Measurements from ENCODE around the gene ZBTB44. TPM values are rescaled to one million over a fixed set of nuclear protein-coding genes. Genes with fewer than 3 reads are reported as not detected.

ZBTB44 gene
- total RNA-seq = 10 to 100 TPM; 66.1 to 69.2 TPM
- polyA plus RNA-seq (2013, experiment 1 of 2) = 25.8 TPM
- polyA plus RNA-seq (2013, experiment 2 of 2) = 24.9 TPM
- long read RNA-seq, experiment 1, full-length matches to known transcripts = 2 of 19 reads
- long read RNA-seq, experiment 1, partial matches to known transcripts = 12 of 19 reads
- long read RNA-seq, experiment 1, other reads (novel, unspliced or antisense) = 5 of 19 reads
- long read RNA-seq, experiment 2, partial matches to known transcripts = 18 of 33 reads
- long read RNA-seq, experiment 2, other reads (novel, unspliced or antisense) = 13 of 33 reads
- long read RNA-seq, experiment 3, partial matches to known transcripts = 0 of 10 reads
- long read RNA-seq, experiment 3, other reads (novel, unspliced or antisense) = 10 of 10 reads
- long read RNA-seq, experiment 4, partial matches to known transcripts = 0 of 1 reads
- long read RNA-seq, experiment 4, other reads (novel, unspliced or antisense) = 1 of 1 reads

GRCh38 chr11:130314750-130315285 lies at the start of gene ZBTB44:
ZBTB44 (minus strand) TSS chr11:130314917; CDS start chr11:130261873, 53,044 bp downstream.
- Histone ChIP-seq H3K9me3 (ENCODE audit: control insufficient read depth, low read length) (peaks cover 4% of the 10 kb centered on the region), H3K9ac (ENCODE audit: extremely low read depth, low read length, poor library complexity, severe bottlenecking) (peak within 1 kb of the TSS; percentile 60), H3K36me3 (ENCODE audit: control insufficient read depth, insufficient read depth, low read length) (no peaks in the 10 kb centered on the region), H3K27ac (ENCODE audit: low read depth, low read length) (peak within 1 kb of the TSS; percentile 88), H3K27me3 (ENCODE audit: control insufficient read depth, insufficient read depth, low read length, poor library complexity, severe bottlenecking) (no peaks in the 10 kb centered on the region), H3K4me1 (ENCODE audit: control insufficient read depth, insufficient read depth, low read length) (peaks cover 12% of the 10 kb centered on the region), H3K4me3 (ENCODE audit: low read length) (peak within 1 kb of the TSS; percentile 95)
- no peaks in the 10 kb centered on the region for H3K36me3 Mint-ChIP-seq (ENCODE audit: low read depth)
- TF ChIP-seq, protein P1, sequence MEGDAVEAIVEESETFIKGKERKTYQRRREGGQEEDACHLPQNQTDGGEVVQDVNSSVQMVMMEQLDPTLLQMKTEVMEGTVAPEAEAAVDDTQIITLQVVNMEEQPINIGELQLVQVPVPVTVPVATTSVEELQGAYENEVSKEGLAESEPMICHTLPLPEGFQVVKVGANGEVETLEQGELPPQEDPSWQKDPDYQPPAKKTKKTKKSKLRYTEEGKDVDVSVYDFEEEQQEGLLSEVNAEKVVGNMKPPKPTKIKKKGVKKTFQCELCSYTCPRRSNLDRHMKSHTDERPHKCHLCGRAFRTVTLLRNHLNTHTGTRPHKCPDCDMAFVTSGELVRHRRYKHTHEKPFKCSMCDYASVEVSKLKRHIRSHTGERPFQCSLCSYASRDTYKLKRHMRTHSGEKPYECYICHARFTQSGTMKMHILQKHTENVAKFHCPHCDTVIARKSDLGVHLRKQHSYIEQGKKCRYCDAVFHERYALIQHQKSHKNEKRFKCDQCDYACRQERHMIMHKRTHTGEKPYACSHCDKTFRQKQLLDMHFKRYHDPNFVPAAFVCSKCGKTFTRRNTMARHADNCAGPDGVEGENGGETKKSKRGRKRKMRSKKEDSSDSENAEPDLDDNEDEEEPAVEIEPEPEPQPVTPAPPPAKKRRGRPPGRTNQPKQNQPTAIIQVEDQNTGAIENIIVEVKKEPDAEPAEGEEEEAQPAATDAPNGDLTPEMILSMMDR (conservative IDR thresholded peaks at IDR 0.05) = no peak
- peak; percentile 97 for DNase-seq
- no peaks in the 10 kb centered on the region for H3K27me3 Mint-ChIP-seq (ENCODE audit: insufficient read depth)
- peaks cover 49% of the 10 kb centered on the region for H3K4me1 Mint-ChIP-seq
- peak within 1 kb of the TSS; percentile 83 for H3K4me3 Mint-ChIP-seq
- WGBS, 2 experiments (ENCODE audit: insufficient coverage in 1 of 2, insufficient read length in 1 of 2) = 9 to 14% methylated on average over 11 to 26 of the region's 42 CpGs
- H3K9me3 Mint-ChIP-seq = peaks cover 7% of the 10 kb centered on the region
- peak within 1 kb of the TSS; percentile 95 for H3K27ac Mint-ChIP-seq

DNA sequence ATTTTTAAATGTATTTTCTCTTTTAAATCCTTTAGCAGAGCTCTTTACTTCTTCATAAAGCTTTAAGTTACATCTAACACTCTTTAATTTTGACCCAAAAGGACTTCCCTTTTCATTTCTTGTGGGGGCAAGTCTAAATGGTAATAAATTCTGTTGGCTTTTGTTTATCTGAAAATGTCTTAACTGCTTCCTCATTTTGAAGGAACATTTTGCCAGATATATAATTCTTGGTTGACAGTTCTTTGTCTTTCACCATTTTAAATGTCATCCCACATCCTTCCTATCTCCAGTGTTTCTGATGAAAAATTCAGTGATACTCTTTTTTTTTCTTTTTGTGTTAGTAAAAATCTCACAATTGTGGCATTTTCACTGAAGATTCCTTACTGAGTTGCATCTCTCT lies 44.7 kb upstream of the ZBTB44 start:
- Mint-ChIP-seq H3K4me1 (peaks cover 4% of the 10 kb centered on the region), H3K27ac (no peak overlapping the region), H3K27me3 (ENCODE audit: insufficient read depth) (no peaks in the 10 kb centered on the region), H3K4me3 (no peak overlapping the region), H3K9me3 (peaks cover 28% of the 10 kb centered on the region), H3K36me3 (ENCODE audit: low read depth) (peaks cover 2% of the 10 kb centered on the region)
- Histone ChIP-seq H3K9me3 (ENCODE audit: control insufficient read depth, low read length) (peaks cover 38% of the 10 kb centered on the region), H3K4me3 (ENCODE audit: low read length) (no peak overlapping the region), H3K27ac (ENCODE audit: low read depth, low read length) (no peak overlapping the region), H3K36me3 (ENCODE audit: control insufficient read depth, insufficient read depth, low read length) (no peaks in the 10 kb centered on the region), H3K9ac (ENCODE audit: extremely low read depth, low read length, poor library complexity, severe bottlenecking) (no peak overlapping the region), H3K4me1 (ENCODE audit: control insufficient read depth, insufficient read depth, low read length) (no peaks in the 10 kb centered on the region), H3K27me3 (ENCODE audit: control insufficient read depth, insufficient read depth, low read length, poor library complexity, severe bottlenecking) (no peaks in the 10 kb centered on the region)
- DNase-seq = no peak
- TF ChIP-seq, protein P1 (conservative IDR thresholded peaks at IDR 0.05) = no peak

DNA sequence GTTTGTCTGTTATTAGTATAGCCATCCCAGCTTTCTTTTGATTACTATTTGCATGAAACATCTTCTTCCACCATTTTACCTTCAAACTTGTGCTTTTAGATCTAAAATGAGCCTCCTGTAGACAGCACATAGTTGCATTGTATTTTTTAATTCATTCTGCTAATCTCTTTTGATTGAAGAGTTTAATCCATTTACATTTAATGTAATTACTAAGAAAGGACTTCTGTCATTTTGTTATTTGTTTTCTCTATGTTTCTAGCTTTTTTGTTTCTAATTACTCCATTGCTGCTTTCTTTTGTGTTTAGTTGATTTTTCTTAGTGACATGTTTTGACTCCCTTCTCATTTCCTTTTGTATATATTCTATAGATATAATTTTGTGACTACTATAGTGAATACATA lies 43.7 kb upstream of the ZBTB44 start:
- H3K4me3 ChIP-seq (ENCODE audit: low read length) = no peak overlapping the region
- no peak overlapping the region for H3K27ac Mint-ChIP-seq
- H3K4me3 Mint-ChIP-seq = no peak overlapping the region
- no peaks in the 10 kb centered on the region for H3K27me3 Mint-ChIP-seq (ENCODE audit: insufficient read depth)
- no peaks in the 10 kb centered on the region for H3K4me1 ChIP-seq (ENCODE audit: control insufficient read depth, insufficient read depth, low read length)
- TF ChIP-seq, protein P1 (conservative IDR thresholded peaks at IDR 0.05) = no peak
- H3K27me3 ChIP-seq (ENCODE audit: control insufficient read depth, insufficient read depth, low read length, poor library complexity, severe bottlenecking) = no peaks in the 10 kb centered on the region
- H3K9me3 ChIP-seq (ENCODE audit: control insufficient read depth, low read length) = peaks cover 47% of the 10 kb centered on the region
- peaks cover 3% of the 10 kb centered on the region for H3K36me3 Mint-ChIP-seq (ENCODE audit: low read depth)
- no peak overlapping the region for H3K9ac ChIP-seq (ENCODE audit: extremely low read depth, low read length, poor library complexity, severe bottlenecking)
- no peak for DNase-seq
- H3K9me3 Mint-ChIP-seq = peaks cover 39% of the 10 kb centered on the region
- H3K27ac ChIP-seq (ENCODE audit: low read depth, low read length) = no peak overlapping the region
- H3K36me3 ChIP-seq (ENCODE audit: control insufficient read depth, insufficient read depth, low read length) = no peaks in the 10 kb centered on the region
- peaks cover 4% of the 10 kb centered on the region for H3K4me1 Mint-ChIP-seq
